HG03135 (cell line): ENCODE results near the gene ATP8B1.
A peak's percentile ranks its signal among the peaks of the same experiment; 100 is the strongest.

Source experiments
- ATAC-seq: cut with Tn5 transposase; IDR thresholded peaks from one replicate; pipeline ENCODE4 v1.9.1; 2021; ENCODE audit warnings: mild to moderate bottlenecking, moderate library complexity; ENCODE audit not compliant: unreplicated experiment

The ATP8B1 gene

GRCh38 chr18:57794951-57795728, 8.0 kb downstream of the ATP8B1 start:
- no peak for ATAC-seq

GRCh38 chr18:57793302-57793986, 9.7 kb downstream of the ATP8B1 start:
- no peak for ATAC-seq

GRCh38 chr18:57792631-57793301, 10.3 kb downstream of the ATP8B1 start:
- no peak for ATAC-seq

- no peak for ATAC-seq
Observed at GRCh38 chr18:57791911-57792310, 11.2 kb downstream of the ATP8B1 start.

GRCh38 chr18:57791192-57791591, 11.9 kb downstream of the ATP8B1 start:
- ATAC-seq: no peak

GRCh38 chr18:57790316-57790715, 12.8 kb downstream of the ATP8B1 start:
- ATAC-seq: no peak

- no peak for ATAC-seq
Observed at GRCh38 chr18:57789759-57790158, 13.4 kb downstream of the ATP8B1 start.

GRCh38 chr18:57789090-57789489, 14.0 kb downstream of the ATP8B1 start:
- no peak for ATAC-seq

- no peak for ATAC-seq
Observed at GRCh38 chr18:57787068-57787685, 15.9 kb downstream of the ATP8B1 start.

- no peak for ATAC-seq
Observed at GRCh38 chr18:57785751-57786437, 17.2 kb downstream of the ATP8B1 start.

- no peak for ATAC-seq
Observed at GRCh38 chr18:57784801-57785114, 18.4 kb downstream of the ATP8B1 start.

- ATAC-seq: no peak
Observed at GRCh38 chr18:57784034-57784800, 18.9 kb downstream of the ATP8B1 start.

- no peak for ATAC-seq
Observed at GRCh38 chr18:57782049-57782448, 21.1 kb downstream of the ATP8B1 start.

GRCh38 chr18:57780706-57781347, 22.3 kb downstream of the ATP8B1 start:
- ATAC-seq: peak; percentile 88

- no peak for ATAC-seq
Observed at GRCh38 chr18:57780318-57780705, 22.8 kb downstream of the ATP8B1 start.

- ATAC-seq: no peak
Observed at GRCh38 chr18:57776767-57777166, 26.3 kb downstream of the ATP8B1 start.

- ATAC-seq: no peak
Observed at GRCh38 chr18:57776354-57776753, 26.8 kb downstream of the ATP8B1 start.

GRCh38 chr18:57775937-57776336, 27.2 kb downstream of the ATP8B1 start:
- ATAC-seq: no peak

- ATAC-seq: no peak
Observed at GRCh38 chr18:57772387-57772799, 30.7 kb downstream of the ATP8B1 start.

- ATAC-seq: no peak
Observed at GRCh38 chr18:57771626-57772025, 31.5 kb downstream of the ATP8B1 start.
